ENCODE data around the gene BNC2.

The BNC2 gene

GRCh38 chr9:16401701-16402100 lies 468.8 kb downstream of the BNC2 start:
- H3K27ac ChIP-seq (ENCODE audit: poor library complexity, severe bottlenecking) = no peak overlapping the region
- TF ChIP-seq, protein P1, sequence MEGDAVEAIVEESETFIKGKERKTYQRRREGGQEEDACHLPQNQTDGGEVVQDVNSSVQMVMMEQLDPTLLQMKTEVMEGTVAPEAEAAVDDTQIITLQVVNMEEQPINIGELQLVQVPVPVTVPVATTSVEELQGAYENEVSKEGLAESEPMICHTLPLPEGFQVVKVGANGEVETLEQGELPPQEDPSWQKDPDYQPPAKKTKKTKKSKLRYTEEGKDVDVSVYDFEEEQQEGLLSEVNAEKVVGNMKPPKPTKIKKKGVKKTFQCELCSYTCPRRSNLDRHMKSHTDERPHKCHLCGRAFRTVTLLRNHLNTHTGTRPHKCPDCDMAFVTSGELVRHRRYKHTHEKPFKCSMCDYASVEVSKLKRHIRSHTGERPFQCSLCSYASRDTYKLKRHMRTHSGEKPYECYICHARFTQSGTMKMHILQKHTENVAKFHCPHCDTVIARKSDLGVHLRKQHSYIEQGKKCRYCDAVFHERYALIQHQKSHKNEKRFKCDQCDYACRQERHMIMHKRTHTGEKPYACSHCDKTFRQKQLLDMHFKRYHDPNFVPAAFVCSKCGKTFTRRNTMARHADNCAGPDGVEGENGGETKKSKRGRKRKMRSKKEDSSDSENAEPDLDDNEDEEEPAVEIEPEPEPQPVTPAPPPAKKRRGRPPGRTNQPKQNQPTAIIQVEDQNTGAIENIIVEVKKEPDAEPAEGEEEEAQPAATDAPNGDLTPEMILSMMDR (IDR thresholded peaks at IDR 0.05; ENCODE audit: poor library complexity, severe bottlenecking) = no peak
- no peaks in the 10 kb centered on the region for H3K27me3 ChIP-seq (ENCODE audit: insufficient read depth, poor library complexity, severe bottlenecking)
- H3K36me3 ChIP-seq (ENCODE audit: low read depth) = no peaks in the 10 kb centered on the region
- H3K9me3 ChIP-seq (ENCODE audit: severe bottlenecking) = no peaks in the 10 kb centered on the region
- DNase-seq (ENCODE audit: low spot score) (no peak), ATAC-seq (ENCODE audit: low read depth) (no peak)
- peaks cover 13% of the 10 kb centered on the region for H3K4me1 ChIP-seq (ENCODE audit: insufficient read depth, poor library complexity, severe bottlenecking)
- no peak overlapping the region for H3K4me3 ChIP-seq (ENCODE audit: severe bottlenecking)

GRCh38 chr9:16398691-16399090 lies 471.8 kb downstream of the BNC2 start:
- TF ChIP-seq, protein P1 (IDR thresholded peaks at IDR 0.05; ENCODE audit: poor library complexity, severe bottlenecking) = no peak
- DNase-seq (ENCODE audit: low spot score) (no peak), ATAC-seq (ENCODE audit: low read depth) (no peak)
- Histone ChIP-seq H3K4me1 (ENCODE audit: insufficient read depth, poor library complexity, severe bottlenecking) (peaks cover 13% of the 10 kb centered on the region), H3K27me3 (ENCODE audit: insufficient read depth, poor library complexity, severe bottlenecking) (no peaks in the 10 kb centered on the region), H3K27ac (ENCODE audit: poor library complexity, severe bottlenecking) (no peak overlapping the region), H3K4me3 (ENCODE audit: severe bottlenecking) (no peak overlapping the region), H3K9me3 (ENCODE audit: severe bottlenecking) (no peaks in the 10 kb centered on the region), H3K36me3 (ENCODE audit: low read depth) (no peaks in the 10 kb centered on the region)

GRCh38 chr9:16396389-16396788 lies 474.1 kb downstream of the BNC2 start:
- Histone ChIP-seq H3K27me3 (ENCODE audit: insufficient read depth, poor library complexity, severe bottlenecking) (no peaks in the 10 kb centered on the region), H3K4me3 (ENCODE audit: severe bottlenecking) (no peak overlapping the region), H3K36me3 (ENCODE audit: low read depth) (no peaks in the 10 kb centered on the region), H3K27ac (ENCODE audit: poor library complexity, severe bottlenecking) (no peak overlapping the region), H3K9me3 (ENCODE audit: severe bottlenecking) (no peaks in the 10 kb centered on the region), H3K4me1 (ENCODE audit: insufficient read depth, poor library complexity, severe bottlenecking) (peaks cover 13% of the 10 kb centered on the region)
- TF ChIP-seq, protein P1 (IDR thresholded peaks at IDR 0.05; ENCODE audit: poor library complexity, severe bottlenecking) = no peak
- no peak for DNase-seq (ENCODE audit: low spot score)
- no peak for ATAC-seq (ENCODE audit: low read depth)

DNA sequence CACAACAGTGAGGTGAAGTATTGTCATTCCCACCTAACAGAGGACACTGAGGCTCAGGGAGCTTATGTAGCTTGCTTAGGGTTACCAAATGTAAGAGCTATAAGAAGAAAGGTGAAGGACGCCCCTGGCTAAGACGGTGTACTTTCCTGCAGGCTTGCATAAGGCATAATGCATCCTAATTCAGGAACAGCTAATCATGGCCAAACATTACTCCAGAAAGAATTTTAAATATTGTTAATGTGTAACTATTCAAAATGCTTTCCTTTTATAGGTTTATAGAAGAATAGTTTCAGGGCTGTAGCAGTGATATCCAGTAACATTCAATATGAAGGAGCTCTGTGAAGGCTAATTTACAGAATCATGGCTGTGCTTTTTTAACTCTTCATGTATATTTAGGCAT lies 479.1 kb downstream of the BNC2 start:
- no peaks in the 10 kb centered on the region for H3K36me3 ChIP-seq (ENCODE audit: low read depth)
- TF ChIP-seq, protein P1 (IDR thresholded peaks at IDR 0.05; ENCODE audit: poor library complexity, severe bottlenecking) = no peak
- no peaks in the 10 kb centered on the region for H3K9me3 ChIP-seq (ENCODE audit: severe bottlenecking)
- no peaks in the 10 kb centered on the region for H3K27me3 ChIP-seq (ENCODE audit: insufficient read depth, poor library complexity, severe bottlenecking)
- ATAC-seq (ENCODE audit: low read depth) = no peak
- DNase-seq (ENCODE audit: low spot score) = no peak
- H3K27ac ChIP-seq (ENCODE audit: poor library complexity, severe bottlenecking) = no peak overlapping the region
- no peak overlapping the region for H3K4me3 ChIP-seq (ENCODE audit: severe bottlenecking)
- peaks cover 3% of the 10 kb centered on the region for H3K4me1 ChIP-seq (ENCODE audit: insufficient read depth, poor library complexity, severe bottlenecking)

DNA sequence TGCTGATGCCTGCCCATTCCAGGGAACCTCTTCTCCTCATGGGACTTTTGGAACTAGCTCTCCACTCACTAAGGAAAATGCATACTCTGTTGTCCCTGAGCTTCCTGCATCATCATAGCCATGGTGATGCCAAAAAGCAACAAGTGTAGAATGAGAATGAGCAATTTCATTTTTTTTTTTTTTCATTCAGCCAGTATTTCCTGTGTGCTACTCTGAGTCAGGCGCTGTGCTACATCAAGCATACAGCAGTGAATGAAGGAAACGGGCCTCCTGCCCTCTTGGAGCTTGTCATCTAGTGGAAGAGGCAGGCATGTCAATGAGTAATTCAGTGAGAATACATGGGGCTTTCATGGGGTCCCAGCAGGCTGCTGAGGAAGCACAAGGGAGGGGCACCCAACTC lies 483.1 kb downstream of the BNC2 start:
- Histone ChIP-seq H3K36me3 (ENCODE audit: low read depth) (no peaks in the 10 kb centered on the region), H3K9me3 (ENCODE audit: severe bottlenecking) (no peaks in the 10 kb centered on the region), H3K4me1 (ENCODE audit: insufficient read depth, poor library complexity, severe bottlenecking) (peaks cover 15% of the 10 kb centered on the region), H3K27ac (ENCODE audit: poor library complexity, severe bottlenecking) (no peak overlapping the region), H3K27me3 (ENCODE audit: insufficient read depth, poor library complexity, severe bottlenecking) (no peaks in the 10 kb centered on the region), H3K4me3 (ENCODE audit: severe bottlenecking) (no peak overlapping the region)
- DNase-seq (ENCODE audit: low spot score) (no peak), ATAC-seq (ENCODE audit: low read depth) (no peak)
- TF ChIP-seq, protein P1 (IDR thresholded peaks at IDR 0.05; ENCODE audit: poor library complexity, severe bottlenecking) = no peak

Data from RWPE2 (cell line).